HepG2 (cell line): ENCODE data around the gene ACP7. TPM values are rescaled to one million over a fixed set of nuclear protein-coding genes. Genes with fewer than 3 reads are reported as not detected.

ENCODE experiments used
- ATAC-seq: fragments of 200-7000 bp; cut with Tn5 transposase; 3 replicates; pipeline ENCODE4 v1.9.1; 2020; ENCODE audit warnings: mild to moderate bottlenecking, moderate library complexity
- BruUV-seq: library from RNA; stranded (reverse); fragments of 400-500 nt; replicated peaks from 2 replicates; lab custom pipeline; 2021; lab: Mats Ljungman, UMichigan
- CTCF ChIA-PET: fragments of 300-600 bp; formaldehyde crosslinking; extraction: SDS; loops from one replicate; lab custom pipeline; 2021; ENCODE audit warnings: low total read pairs, inconsistent platforms, low intra/inter-chr PET ratio; lab: Yijun Ruan, JAX
- POLR2A ChIA-PET: fragments of 350-600 bp; sonication (Branson Sonifier 250); formaldehyde crosslinking; loops from one replicate; lab custom pipeline; 2020; ENCODE audit warnings: antibody characterized with exemption, inconsistent platforms; lab: Yijun Ruan, JAX
- DNase-seq: peaks from one replicate; pipeline ENCODE4 v3.0.0-alpha.2; 2015; ENCODE audit warnings: low spot score
- FAIRE-seq: peaks from 3 replicates; lab custom pipeline; 2011; peaks lifted over from hg19 to GRCh38; lab: Jason Lieb, UNC
- H2AFZ ChIP-seq: one replicate; pipeline ENCODE4 v1.6.1; 2011; ENCODE audit warnings: low read length, inconsistent platforms
- H3K27ac ChIP-seq: fragments of 300-600 bp; 3 replicates; pipeline ENCODE4 v1.8.0; 2011; ENCODE audit warnings: mixed run types, mild to moderate bottlenecking, mixed read lengths, low read length, inconsistent platforms; ENCODE audit not compliant: insufficient read depth; ENCODE audit errors: extremely low read length
- H3K27me3 ChIP-seq, 2 experiments: fragments of 200-600 bp in 1 of 2; 2 replicates in 1 of 2; 3 replicates in 1 of 2; pipeline versions ENCODE4 v1.6.0 to v1.8.0; 2011; ENCODE audit warnings: low read length in 2 of 2, mild to moderate bottlenecking in 2 of 2, moderate library complexity in 2 of 2, inconsistent platforms in 1 of 2; ENCODE audit not compliant: insufficient read depth in 2 of 2, control insufficient read depth in 1 of 2
- H3K36me3 ChIP-seq, 2 experiments: fragments of 200-600 bp in 1 of 2; replicated peaks in 1 of 2; 2 replicates in 1 of 2; 3 replicates in 1 of 2; pipeline versions ENCODE4 v1.5.1 to v1.8.0; 2011; ENCODE audit warnings: low read length in 2 of 2, inconsistent platforms in 1 of 2; ENCODE audit not compliant: insufficient read depth in 2 of 2, control insufficient read depth in 1 of 2
- H3K4me1 ChIP-seq: 2 replicates; pipeline ENCODE4 v1.5.1; 2012; ENCODE audit warnings: low read length, inconsistent platforms; ENCODE audit not compliant: insufficient read depth
- H3K4me2 ChIP-seq: 2 replicates; pipeline ENCODE4 v1.6.0; 2011; ENCODE audit warnings: low read depth, low read length, inconsistent platforms
- H3K4me3 ChIP-seq, 3 experiments: fragments of 200-600 bp in 1 of 3; sonication (generic), shearing (Covaris generic) in 1 of 3; replicated peaks in 1 of 3; 2 replicates each; pipeline ENCODE4 v1.5.1; 2011 to 2016; ENCODE audit warnings: low read length in 3 of 3, inconsistent platforms in 2 of 3, low read depth in 2 of 3, mild to moderate bottlenecking in 2 of 3, control low read depth in 1 of 3, mixed read lengths in 1 of 3; ENCODE audit not compliant: insufficient read depth in 1 of 3
- H3K79me2 ChIP-seq: one replicate; pipeline ENCODE4 v1.6.1; 2011; ENCODE audit warnings: low read length, inconsistent platforms; ENCODE audit not compliant: insufficient read depth
- H3K9ac ChIP-seq: 2 replicates; pipeline ENCODE4 v1.6.0; 2011; ENCODE audit warnings: mild to moderate bottlenecking, low read depth, low read length, inconsistent platforms; ENCODE audit not compliant: insufficient read depth
- H3K9me3 ChIP-seq: 2 replicates; pipeline ENCODE4 v1.5.1; 2012; ENCODE audit warnings: mild to moderate bottlenecking, low read length
- H4K20me1 ChIP-seq: 2 replicates; pipeline ENCODE4 v1.6.0; 2011; ENCODE audit warnings: inconsistent platforms, mild to moderate bottlenecking, low read length, moderate library complexity; ENCODE audit not compliant: insufficient read depth
- MED1 ChIP-seq: sonication (generic); formaldehyde crosslinking; IDR thresholded peaks from 2 replicates; pipeline ENCODE4 v1.4.0; 2020; ENCODE audit warnings: missing genetic modification reagents
- STAG1 ChIP-seq: sonication (generic); formaldehyde crosslinking; IDR thresholded peaks from 2 replicates; pipeline ENCODE4 v1.4.0; 2020; ENCODE audit warnings: missing genetic modification reagents
- ZBTB2 ChIP-seq: sonication (generic); formaldehyde crosslinking; IDR thresholded peaks from 2 replicates; pipeline ENCODE4 v1.8.0; 2022; ENCODE audit warnings: low read depth, missing genetic modification reagents
- ZNF142 ChIP-seq: sonication (generic); formaldehyde crosslinking; IDR thresholded peaks from 2 replicates; pipeline ENCODE4 v1.4.0; 2020; ENCODE audit warnings: missing genetic modification reagents
- ZNF414 ChIP-seq: sonication (generic); formaldehyde crosslinking; IDR thresholded peaks from 2 replicates; pipeline ENCODE4 v1.5.0; 2020; ENCODE audit warnings: missing genetic modification reagents
- WGBS: methylation state at CpG from one replicate; pipeline ENCODE4 v1.1.6; 2017; ENCODE audit warnings: low lambda C conversion rate; 5-methylcytosine and 5-hydroxymethylcytosine counted together
- in situ Hi-C: cut with HindIII; loops from 2 replicates; pipeline ENCODE4 v1.10.0; 2017; ENCODE audit warnings: low pct_unique_long_range_greater_than_20kb; ENCODE audit not compliant: extremely low pct_ligation_motif_present
- intact Hi-C: fragments of 100-400 bp; cut with micrococcal nuclease; formaldehyde crosslinking; loops from one replicate; pipeline ENCODE4 v1.10.0; 2022; ENCODE audit not compliant: unreplicated experiment
- polyA plus RNA-seq, 8 experiments: library from polyadenylated mRNA; depleted of rRNA in 3 of 8; stranded (reverse) in 7 of 8; unstranded in 1 of 8; fragments of >200 nt; fragmentation: Illumina TruSeq in 4 of 8; extraction: Trizol in 4 of 8; gene quantifications; 2 replicates each; pipeline versions ENCODE4 v1.2.1 to v1.2.3, GENCODE V29; 2011 to 2016; ENCODE audit warnings: low read depth in 4 of 8, missing spikeins in 1 of 8, mixed read lengths in 1 of 8; ENCODE audit not compliant: insufficient read depth in 1 of 8
- total RNA-seq, 5 experiments: library from RNA; depleted of rRNA; stranded (reverse); fragments of >200 nt; fragmentation: Illumina TruSeq; extraction: Trizol; gene quantifications; 2 replicates each; pipeline ENCODE4 v1.2.3, GENCODE V29; 2016; ENCODE audit warnings: low read depth in 1 of 5
- TF ChIP-seq, protein P1 (sequence below): sonication (generic); formaldehyde crosslinking; IDR thresholded peaks from 2 replicates; pipeline ENCODE4 v1.9.0; 2022; ENCODE audit warnings: missing genetic modification reagents, mild to moderate bottlenecking, borderline replicate concordance
- TF ChIP-seq, protein P2 (sequence below): sonication (generic); formaldehyde crosslinking; IDR thresholded peaks from 2 replicates; pipeline ENCODE4 v1.5.1; 2020; ENCODE audit warnings: mild to moderate bottlenecking, missing genetic modification reagents

ACP7 gene
- total and polyA plus RNA-seq, 2 of the 13 experiments (the other 11 are each of a cell fraction or from before 2014, with no cell fraction given) = not detected

DNA sequence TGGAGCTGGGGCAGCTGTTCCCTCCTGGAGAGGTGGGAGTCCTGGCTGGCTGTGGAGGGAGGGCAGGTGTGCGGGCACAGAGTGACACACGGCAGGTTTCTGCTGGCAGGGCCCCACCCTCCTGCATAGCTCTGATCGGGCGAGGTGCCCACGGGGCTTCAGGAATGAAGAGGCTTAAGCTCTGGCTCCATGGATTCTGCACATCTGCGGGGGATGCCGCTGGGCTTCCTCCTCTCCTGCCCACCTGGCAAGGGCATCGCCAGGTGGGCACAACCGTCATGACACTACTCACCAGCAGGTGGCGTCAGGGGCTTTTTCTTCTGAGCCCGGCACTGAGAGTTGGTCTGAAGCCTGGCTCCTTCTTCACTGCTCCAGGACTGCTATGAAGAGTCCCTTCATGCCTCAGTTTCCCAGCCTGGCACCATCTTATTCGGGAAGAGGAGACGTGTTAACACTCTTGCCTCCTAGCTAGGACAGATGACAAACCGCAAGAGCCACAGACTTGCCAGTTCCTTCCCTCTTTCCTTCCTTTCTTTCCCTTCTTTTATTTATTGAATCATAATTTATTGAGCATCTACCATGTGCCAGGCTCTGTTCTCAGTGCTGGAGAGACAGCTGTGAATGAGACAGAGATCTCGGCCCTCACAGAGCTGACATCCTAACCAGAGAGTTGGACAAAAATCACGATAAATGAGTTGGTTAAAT lies 26.2 kb downstream of the ACP7 start (continued):
- TF ChIP-seq, protein P1, sequence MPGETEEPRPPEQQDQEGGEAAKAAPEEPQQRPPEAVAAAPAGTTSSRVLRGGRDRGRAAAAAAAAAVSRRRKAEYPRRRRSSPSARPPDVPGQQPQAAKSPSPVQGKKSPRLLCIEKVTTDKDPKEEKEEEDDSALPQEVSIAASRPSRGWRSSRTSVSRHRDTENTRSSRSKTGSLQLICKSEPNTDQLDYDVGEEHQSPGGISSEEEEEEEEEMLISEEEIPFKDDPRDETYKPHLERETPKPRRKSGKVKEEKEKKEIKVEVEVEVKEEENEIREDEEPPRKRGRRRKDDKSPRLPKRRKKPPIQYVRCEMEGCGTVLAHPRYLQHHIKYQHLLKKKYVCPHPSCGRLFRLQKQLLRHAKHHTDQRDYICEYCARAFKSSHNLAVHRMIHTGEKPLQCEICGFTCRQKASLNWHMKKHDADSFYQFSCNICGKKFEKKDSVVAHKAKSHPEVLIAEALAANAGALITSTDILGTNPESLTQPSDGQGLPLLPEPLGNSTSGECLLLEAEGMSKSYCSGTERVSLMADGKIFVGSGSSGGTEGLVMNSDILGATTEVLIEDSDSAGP (CRISPR knock-in tag) = peak; percentile 43; the same call in 1 of the 2 replicates
- TF ChIP-seq STAG1 (peak; percentile 85), ZNF414 (CRISPR knock-in tag) (no peak)

DNA sequence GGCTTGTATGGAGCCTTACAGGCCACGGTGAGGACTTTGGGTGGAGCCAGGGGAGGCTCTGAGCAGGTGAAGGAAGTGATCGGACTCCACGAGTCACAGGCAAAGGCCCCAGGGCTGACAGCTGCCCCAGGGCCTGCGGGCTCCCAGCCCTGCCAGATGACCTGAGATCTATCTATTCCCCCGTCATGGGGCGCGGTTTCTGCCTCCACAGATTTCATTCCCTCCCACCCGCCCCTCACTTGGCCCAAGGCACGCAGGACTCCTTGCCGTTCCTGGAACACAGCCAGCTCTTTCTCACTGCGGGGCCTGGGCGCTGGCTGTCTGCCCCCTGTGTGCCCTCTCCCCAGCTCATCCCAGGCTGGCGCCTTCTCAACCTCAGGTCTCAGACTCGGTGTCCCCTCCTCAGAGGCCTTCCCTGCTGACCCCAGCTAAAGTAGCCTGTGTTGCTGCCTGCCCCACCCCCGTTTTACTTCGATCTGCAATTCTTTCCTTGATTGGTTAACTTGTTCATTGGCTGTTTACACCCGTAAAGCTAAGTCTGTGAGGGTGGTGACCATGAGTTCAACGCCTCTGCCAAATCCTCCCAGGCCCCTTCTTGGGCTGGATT lies 27.5 kb downstream of the ACP7 start:
- in situ Hi-C loops (no loop called here), intact Hi-C loops (no loop called here)
- ATAC-seq (no peak), FAIRE-seq (no peak), DNase-seq (no peak)
- Histone ChIP-seq H3K79me2 (no peaks in the 10 kb centered on the region), H3K4me1 (no peaks in the 10 kb centered on the region), H3K9ac (no peak overlapping the region), H3K36me3 (no peaks in the 10 kb centered on the region), H3K4me3 (no peak overlapping the region), H3K4me2 (no peak overlapping the region), H3K27ac (no peak overlapping the region), H3K27me3 (peaks cover 2 to 21% of the 10 kb centered on the region in 2 experiments; a peak in 4 of 5 replicates), H2AFZ (no peak overlapping the region), H4K20me1 (no peaks in the 10 kb centered on the region), H3K9me3 (no peaks in the 10 kb centered on the region)
- CTCF ChIA-PET = no interaction called here
- WGBS = 15% methylated on average over 12 of the region's 18 CpGs
- BruUV-seq = no TSS peak
- POLR2A ChIA-PET = no interaction called here
- no peak for TF ChIP-seq ZNF142 (CRISPR knock-in tag)
- no peak for TF ChIP-seq MED1 (CRISPR knock-in tag)
- no peak for TF ChIP-seq ZBTB2 (CRISPR knock-in tag)
- TF ChIP-seq, protein P2, sequence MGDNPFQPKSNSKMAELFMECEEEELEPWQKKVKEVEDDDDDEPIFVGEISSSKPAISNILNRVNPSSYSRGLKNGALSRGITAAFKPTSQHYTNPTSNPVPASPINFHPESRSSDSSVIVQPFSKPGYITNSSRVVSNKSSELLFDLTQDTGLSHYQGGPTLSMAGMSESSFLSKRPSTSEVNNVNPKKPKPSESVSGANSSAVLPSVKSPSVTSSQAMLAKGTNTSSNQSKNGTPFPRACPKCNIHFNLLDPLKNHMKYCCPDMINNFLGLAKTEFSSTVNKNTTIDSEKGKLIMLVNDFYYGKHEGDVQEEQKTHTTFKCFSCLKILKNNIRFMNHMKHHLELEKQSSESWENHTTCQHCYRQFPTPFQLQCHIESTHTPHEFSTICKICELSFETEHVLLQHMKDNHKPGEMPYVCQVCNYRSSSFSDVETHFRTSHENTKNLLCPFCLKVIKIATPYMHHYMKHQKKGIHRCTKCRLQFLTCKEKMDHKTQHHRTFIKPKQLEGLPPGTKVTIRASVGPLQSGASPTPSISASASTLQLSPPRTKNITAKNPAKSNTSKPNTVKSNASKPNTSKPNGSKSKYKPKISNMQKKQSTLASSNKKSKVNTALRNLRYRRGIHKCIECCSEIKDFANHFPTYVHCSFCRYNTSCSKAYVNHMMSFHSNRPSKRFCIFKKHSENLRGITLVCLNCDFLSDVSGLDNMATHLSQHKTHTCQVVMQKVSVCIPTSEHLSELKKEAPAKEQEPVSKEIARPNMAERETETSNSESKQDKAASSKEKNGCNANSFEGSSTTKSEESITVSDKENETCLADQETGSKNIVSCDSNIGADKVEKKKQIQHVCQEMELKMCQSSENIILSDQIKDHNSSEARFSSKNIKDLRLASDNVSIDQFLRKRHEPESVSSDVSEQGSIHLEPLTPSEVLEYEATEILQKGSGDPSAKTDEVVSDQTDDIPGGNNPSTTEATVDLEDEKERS = no peak
